ENCODE measurements around the gene PCDHGB6. TPM values are rescaled to one million over a fixed set of nuclear protein-coding genes. Genes with fewer than 3 reads are reported as not detected.

PCDHGB6 gene
- total and polyA plus RNA-seq, 2 experiments from 2014 or later, result 2.8 to 8.1 TPM

GRCh38 chr5:141434006-141434405, 26.2 kb downstream of the PCDHGB6 start:
- no peak for ATAC-seq
- Histone ChIP-seq H2AFZ (no peak overlapping the region), H3K9me2 (ENCODE audit: insufficient read depth) (no peaks in the 10 kb centered on the region), H3F3A (replicated peaks; ENCODE audit: low read depth) (no peaks in the 10 kb centered on the region), H3K4me2 (no peak overlapping the region), H4K20me1 (replicated peaks; ENCODE audit: insufficient read depth) (no peaks in the 10 kb centered on the region), H3K79me2 (replicated peaks; ENCODE audit: insufficient read depth) (no peaks in the 10 kb centered on the region), H3K4me3 (no peak overlapping the region), H3K27ac (ENCODE audit: low read depth) (no peak overlapping the region), H3K4me1 (ENCODE audit: insufficient read depth) (peaks cover 1% of the 10 kb centered on the region; the same call in 1 of the 2 replicates), H3K36me3 (ENCODE audit: insufficient read depth) (peaks cover 8% of the 10 kb centered on the region; the same call in 1 of the 2 replicates), H3K27me3 (ENCODE audit: insufficient read depth) (no peaks in the 10 kb centered on the region)
- Mint-ChIP-seq H3K27me3 (ENCODE audit: insufficient read depth, low read depth, poor library complexity) (peaks cover 6% of the 10 kb centered on the region), H3K27ac (no peak overlapping the region), H3K36me3 (ENCODE audit: low read depth) (peaks cover 42% of the 10 kb centered on the region), H3K4me1 (no peaks in the 10 kb centered on the region), H3K4me3 (no peak overlapping the region), H3K9me3 (peaks cover 48% of the 10 kb centered on the region)
- TF ChIP-seq CTCF (conservative IDR thresholded peaks at IDR 0.05; ENCODE audit: low read depth in 2 of 2) (no peak), CREB1 (CRISPR knock-in tag; IDR thresholded peaks at IDR 0.05; ENCODE audit: low read depth) (no peak), ZNF114 (CRISPR knock-in tag; IDR thresholded peaks at IDR 0.05) (no peak), REST (IDR thresholded peaks at IDR 0.05; ENCODE audit: unreplicated experiment) (no peak), ETS1 (IDR thresholded peaks at IDR 0.05) (no peak), EZH2 (IDR thresholded peaks at IDR 0.05; ENCODE audit: low read depth, unreplicated experiment) (no peak), POLR2AphosphoS5 (IDR thresholded peaks at IDR 0.05; ENCODE audit: low read depth) (no peak), JUNB (IDR thresholded peaks at IDR 0.05; ENCODE audit: unreplicated experiment) (no peak), ZNF462 (CRISPR knock-in tag; IDR thresholded peaks at IDR 0.05) (no peak), STAT1 (IDR thresholded peaks at IDR 0.05; ENCODE audit: unreplicated experiment) (no peak), EZH2phosphoT487 (IDR thresholded peaks at IDR 0.05; ENCODE audit: unreplicated experiment) (no peak), NANOG (IDR thresholded peaks at IDR 0.05; ENCODE audit: borderline replicate concordance) (no peak), ZNF331 (CRISPR knock-in tag; IDR thresholded peaks at IDR 0.05; ENCODE audit: low read depth) (no peak)
- no peak for DNase-seq (ENCODE audit: low spot score)

Measured in GM23338 (cell line).